ENCODE results near the gene PLEKHA6.

GRCh38 chr1:204295671-204296070 is 64.1 kb downstream of the PLEKHA6 start:
- TF ChIP-seq CTCF (IDR thresholded peaks at IDR 0.05) (no peak), POLR2A (IDR thresholded peaks at IDR 0.05) (no peak)

All from prostate gland (tissue), 2 donors.